A549 treated with Mapracorat at 1 μM for 4 hours (cell line): Measurements from ENCODE around the gene MIS12. TPM values are rescaled to one million over a fixed set of nuclear protein-coding genes. Genes with fewer than 3 reads are reported as not detected.

ENCODE experiments used
- total RNA-seq: library from RNA; stranded (reverse); fragments of 200-300 nt; extraction: Qiagen RNA extraction; gene quantifications from 5 replicates; pipeline ENCODE4 v1.2.3, GENCODE V29; 2022

The MIS12 gene
- total RNA-seq, result 14.2 to 16.7 TPM (median 15.1 TPM) in 5 replicates

GRCh38 chr17:5486206-5487124 lies at the start of gene MIS12:
TSS of gene MIS12 (plus strand) at chr17:5486566. CDS start at chr17:5488863, 2,297 bp downstream.

GRCh38 chr17:5438716-5439445 lies 47.5 kb upstream of the MIS12 start, which contains the start of gene C1QBP:
TSS of gene C1QBP (minus strand) at chr17:5439155. CDS start at chr17:5439073, 82 bp downstream.

DNA sequence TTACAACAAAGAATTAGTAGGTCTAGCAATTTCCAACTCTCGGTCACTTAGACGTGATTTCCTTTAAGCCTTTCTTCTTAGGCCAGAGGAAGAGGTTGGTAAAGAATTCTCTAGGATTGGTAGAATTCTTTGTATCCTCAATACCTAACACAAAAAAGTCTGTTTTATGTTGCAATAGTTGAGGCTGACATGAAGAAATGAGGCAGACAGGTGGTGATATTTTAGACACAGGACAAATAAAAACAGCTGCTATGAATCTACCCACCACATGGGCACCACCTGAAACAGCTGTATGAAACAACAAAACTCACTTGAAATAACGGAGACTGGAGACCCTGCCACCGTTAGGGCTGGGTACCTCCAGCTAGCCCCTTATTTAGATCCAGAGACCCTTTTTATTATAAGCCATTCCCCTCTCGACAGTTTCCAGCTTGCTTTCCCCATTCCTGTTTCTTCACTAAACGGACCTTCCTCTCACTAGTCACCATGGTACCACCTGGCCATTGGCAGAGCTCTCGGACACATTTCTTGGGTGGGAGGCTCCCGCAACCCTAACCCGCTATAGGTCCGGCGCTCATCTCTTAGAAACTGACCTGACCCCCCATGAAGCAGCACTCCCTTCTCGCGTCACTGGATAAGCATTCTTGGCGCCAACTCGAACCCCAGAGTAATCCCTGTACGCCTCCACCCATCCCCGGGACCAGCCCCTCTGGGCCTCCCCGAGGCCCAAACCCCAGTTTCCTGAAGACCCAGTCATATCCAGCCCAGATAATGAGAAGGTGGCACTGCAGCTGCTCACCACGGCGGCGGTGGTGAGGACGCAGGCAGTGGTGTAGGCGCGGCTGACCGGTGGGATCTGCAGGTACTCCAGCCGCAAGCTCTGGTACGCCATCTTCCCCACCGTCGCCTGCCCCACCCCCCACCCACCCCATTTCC lies 828 bp upstream of the MIS12 start, which contains the start of gene DERL2:
Gene DERL2, minus strand, starts transcription at position 909 of the 936 bp plus-strand sequence. Its CDS starts 17 bp downstream, at position 892.

Other genes with a start within 250 kb of the MIS12 start
- 40.2 to 44.6 TPM (median 41.2 TPM) in 5 replicates for gene RABEP1, start 204.3 kb upstream of the MIS12 start, total RNA-seq
- gene NUP88, start 66.9 kb upstream of the MIS12 start, total RNA-seq, result 76.6 to 112 TPM (median 81.3 TPM) in 5 replicates
- 30.9 to 43.2 TPM (median 35.5 TPM) in 5 replicates for gene RPAIN, start 66.4 kb upstream of the MIS12 start, total RNA-seq
- gene C1QBP, start 47.4 kb upstream of the MIS12 start, total RNA-seq, result 547 to 578 TPM (median 564 TPM) in 5 replicates
- 23.8 to 30.0 TPM (median 27.2 TPM) in 5 replicates for gene DHX33, start 17.6 kb upstream of the MIS12 start, total RNA-seq
- gene DERL2, start 388 bp upstream of the MIS12 start, total RNA-seq, result 91.2 to 114 TPM (median 108 TPM) in 5 replicates
- 2.6 to 3.4 TPM (median 2.8 TPM) in 5 replicates for gene NLRP1, start 97.9 kb downstream of the MIS12 start, total RNA-seq